GM23338 (cell line): ENCODE results near the gene TLDC2.

ENCODE experiments used
- CREB1 ChIP-seq: fragments of 250-450 bp; sonication (Bioruptor Pico); IDR thresholded peaks from 2 replicates; pipeline ENCODE4 v1.5.0; 2020; ENCODE audit warnings: low read depth, mild to moderate bottlenecking, moderate library complexity
- CTCF ChIP-seq, 2 experiments: fragments of 200-600 bp in 1 of 2; sonication (generic) in 1 of 2; conservative IDR thresholded peaks; 2 replicates each; pipeline versions ENCODE4 v1.5.1 to v1.6.1; 2016 to 2017; ENCODE audit warnings: antibody characterized with exemption in 2 of 2, low read depth in 2 of 2, mild to moderate bottlenecking in 2 of 2, moderate library complexity in 1 of 2
- EZH2 ChIP-seq: fragments of 200-600 bp; sonication (generic); IDR thresholded peaks from one replicate; pipeline ENCODE4 v1.8.0; 2017; ENCODE audit warnings: antibody characterized with exemption, mild to moderate bottlenecking, low read depth; ENCODE audit not compliant: unreplicated experiment
- EZH2phosphoT487 ChIP-seq: fragments of 200-600 bp; sonication (generic); IDR thresholded peaks from one replicate; pipeline ENCODE4 v1.8.1; 2018; ENCODE audit warnings: antibody characterized with exemption; ENCODE audit not compliant: unreplicated experiment
- POLR2AphosphoS5 ChIP-seq: IDR thresholded peaks from 2 replicates; pipeline ENCODE4 v1.6.1; 2016; ENCODE audit warnings: antibody characterized with exemption, low read depth

- TF ChIP-seq CTCF (conservative IDR thresholded peaks at IDR 0.05; ENCODE audit: low read depth in 2 of 2) (no peak), EZH2phosphoT487 (no peak), POLR2AphosphoS5 (no peak), EZH2 (no peak), CREB1 (CRISPR knock-in tag) (no peak)
Measured at GRCh38 chr20:36916199-36916598, 40.3 kb downstream of the TLDC2 start.
